HG02678 (cell line): Measurements from ENCODE around the gene TMEM53.

Experiments
- ATAC-seq: cut with Tn5 transposase; IDR thresholded peaks from one replicate; pipeline ENCODE4 v1.9.1; 2021; ENCODE audit warnings: mild to moderate bottlenecking, moderate library complexity; ENCODE audit not compliant: unreplicated experiment

The TMEM53 gene

DNA sequence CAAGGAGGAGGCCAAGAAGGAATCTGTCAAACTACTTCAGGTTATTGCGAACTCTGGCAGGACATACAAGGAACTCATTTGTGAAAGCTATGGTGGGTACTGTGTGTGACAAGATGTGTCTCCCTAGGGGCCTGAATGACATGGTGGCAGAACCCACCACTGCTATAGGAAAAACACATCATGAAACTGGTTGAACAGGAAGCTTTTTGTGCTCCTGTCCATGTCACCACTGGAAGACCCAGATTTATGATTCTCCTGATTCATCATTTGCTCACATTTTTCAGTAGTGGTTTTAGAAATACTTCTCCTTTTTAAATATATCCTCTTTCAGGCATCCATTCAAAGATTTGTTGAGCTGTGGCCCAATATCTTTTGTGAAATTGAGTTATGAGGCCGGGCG lies 23.9 kb upstream of the TMEM53 start:
- ATAC-seq, result no peak

DNA sequence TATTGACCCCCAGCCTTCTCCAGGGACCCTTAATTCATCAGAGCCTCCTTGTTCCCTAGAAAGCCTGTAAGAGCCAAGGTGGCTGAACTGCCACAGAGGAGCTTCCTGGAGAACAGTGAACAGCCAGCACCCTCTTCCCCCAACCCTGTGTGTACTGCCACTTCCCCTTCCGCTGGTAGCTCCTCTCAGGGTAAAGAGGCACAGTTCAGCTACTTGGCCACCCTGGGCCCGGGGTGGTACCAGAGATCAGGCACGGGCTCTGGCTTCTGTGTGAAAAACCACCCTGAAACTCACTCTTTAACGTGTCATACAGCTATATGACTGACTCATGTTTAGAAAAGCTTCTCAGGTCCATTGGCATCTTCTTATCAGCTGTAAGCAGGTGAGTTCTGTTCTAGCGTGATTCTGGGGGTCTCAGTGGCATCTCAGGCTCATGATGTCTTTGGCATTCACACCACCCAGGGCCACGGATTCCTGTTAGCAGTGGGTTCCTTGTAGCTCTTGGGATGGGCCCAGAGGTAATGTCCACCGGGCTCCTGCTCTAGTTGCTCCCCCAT lies 22.6 kb upstream of the TMEM53 start:
- ATAC-seq, result peak; percentile 41

DNA sequence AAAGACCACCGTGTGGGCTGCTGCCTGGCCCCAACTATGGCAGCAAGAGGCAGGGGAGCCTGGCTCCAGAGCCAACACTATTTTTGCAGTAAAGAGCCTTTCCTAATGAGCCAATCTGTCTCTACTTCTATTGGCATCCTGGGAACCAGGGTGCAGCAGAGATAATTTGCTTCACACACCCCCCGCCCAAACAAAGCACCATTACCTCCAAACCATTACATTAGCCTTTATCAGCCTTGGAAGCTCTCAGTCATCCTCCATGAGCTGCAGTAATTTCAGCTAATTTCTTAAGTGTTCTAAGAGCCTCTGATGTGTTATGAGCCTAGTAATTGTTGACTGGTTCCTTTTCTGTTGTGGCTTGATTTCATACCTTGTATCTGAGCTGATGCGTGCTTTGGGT lies 21.8 kb upstream of the TMEM53 start:
- ATAC-seq, result no peak

DNA sequence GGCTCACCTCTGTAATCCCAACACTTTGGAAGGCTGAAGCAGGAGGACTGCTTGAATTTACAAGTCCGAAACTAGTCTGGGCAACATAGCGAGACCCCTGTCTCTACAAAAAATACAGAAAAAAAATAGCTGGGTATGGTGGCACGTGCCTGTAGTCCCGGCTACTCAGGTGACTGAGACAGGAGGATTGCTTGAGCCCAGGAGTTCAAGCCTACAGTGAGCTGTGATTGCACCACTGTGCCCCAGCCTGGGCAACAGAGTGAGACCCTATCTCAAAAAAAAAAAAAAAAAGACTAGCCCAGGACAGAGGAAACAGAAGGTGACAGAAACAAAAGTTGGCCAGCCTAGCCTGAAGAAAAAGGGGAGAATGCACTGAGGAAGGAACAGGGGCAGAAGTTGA lies 21.4 kb upstream of the TMEM53 start:
- no peak for ATAC-seq

DNA sequence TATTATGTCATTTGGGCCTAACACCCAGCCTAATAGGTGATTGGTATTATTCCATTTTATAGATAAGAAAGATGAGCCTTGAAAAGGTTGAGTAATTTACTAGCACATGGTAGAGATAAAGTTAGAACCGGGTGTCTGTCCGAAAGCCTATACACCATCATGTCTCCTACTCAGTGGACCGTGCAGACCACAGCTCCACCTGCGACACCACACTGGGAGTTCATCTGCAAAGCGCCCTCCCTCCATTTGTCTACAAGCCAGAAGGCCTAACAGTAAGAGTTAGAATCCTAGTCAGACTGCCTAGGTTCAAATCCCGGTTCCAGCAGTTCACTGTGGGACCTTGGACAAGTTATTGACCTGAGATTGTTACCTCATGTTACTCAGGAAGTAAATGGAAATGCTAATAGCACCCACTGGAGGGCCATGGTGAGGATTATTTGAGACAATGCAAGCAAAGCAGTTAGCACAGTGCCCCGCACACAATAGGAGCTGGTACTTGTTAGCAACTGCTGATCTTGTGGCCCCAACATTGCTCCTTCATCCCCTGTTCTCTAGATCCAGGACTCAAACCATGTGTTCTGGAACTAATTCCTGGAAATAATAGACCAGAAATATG lies 20.7 kb upstream of the TMEM53 start:
- ATAC-seq, result peak; percentile 85

DNA sequence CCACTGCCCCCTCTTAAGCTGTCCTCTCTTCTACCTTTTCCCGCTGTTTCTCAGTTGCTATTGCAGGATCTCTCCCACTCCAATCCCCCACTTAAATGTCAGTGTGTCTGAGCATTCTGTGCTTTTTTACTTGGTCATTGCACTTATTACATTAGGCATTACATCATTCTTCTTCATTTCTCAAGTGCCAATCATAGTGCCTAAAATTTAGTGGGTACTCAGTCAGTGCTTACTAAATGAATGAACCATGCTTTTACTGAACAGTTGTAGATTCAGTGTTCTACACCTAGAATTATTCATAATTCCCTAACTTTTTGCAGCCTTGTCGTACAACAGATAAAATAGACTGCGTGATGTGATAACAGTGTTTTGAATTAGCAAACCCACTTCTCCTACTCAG lies 19.6 kb upstream of the TMEM53 start:
- ATAC-seq, result no peak

DNA sequence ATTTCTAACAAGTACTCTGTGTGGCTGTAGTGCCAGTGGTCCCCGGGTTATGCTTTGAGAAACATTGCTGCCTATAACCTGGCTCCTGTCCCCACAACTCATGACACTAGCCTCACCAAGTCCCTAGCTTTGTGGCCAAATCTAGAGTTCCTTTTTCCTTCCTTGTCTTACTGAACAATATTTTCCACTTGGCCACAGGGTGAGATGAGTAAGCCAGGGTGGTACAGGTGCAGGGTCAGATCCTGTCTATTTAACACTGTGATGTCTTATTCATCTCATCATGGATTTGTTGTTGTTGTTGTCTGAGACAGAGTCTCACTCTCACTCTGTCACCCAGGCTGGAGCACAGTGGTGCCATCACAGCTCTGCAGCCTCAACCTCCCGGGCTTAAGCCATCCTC lies 18.9 kb upstream of the TMEM53 start:
- ATAC-seq, result no peak

DNA sequence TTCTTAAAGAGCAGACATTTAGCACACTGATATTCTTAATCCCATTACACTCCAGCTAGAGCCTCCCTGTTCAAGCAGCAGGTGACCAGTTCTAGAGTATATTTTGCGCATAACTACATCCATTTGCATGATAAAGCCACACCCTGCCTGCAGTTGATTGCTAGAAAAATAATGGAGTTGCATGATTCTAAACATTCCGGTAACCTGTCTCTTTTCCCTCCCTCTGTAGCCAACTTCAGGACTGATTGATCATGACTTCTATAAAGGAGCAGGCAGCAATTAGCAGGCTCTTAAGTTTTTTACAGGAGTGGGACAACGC lies 15.1 kb upstream of the TMEM53 start:
- no peak for ATAC-seq

DNA sequence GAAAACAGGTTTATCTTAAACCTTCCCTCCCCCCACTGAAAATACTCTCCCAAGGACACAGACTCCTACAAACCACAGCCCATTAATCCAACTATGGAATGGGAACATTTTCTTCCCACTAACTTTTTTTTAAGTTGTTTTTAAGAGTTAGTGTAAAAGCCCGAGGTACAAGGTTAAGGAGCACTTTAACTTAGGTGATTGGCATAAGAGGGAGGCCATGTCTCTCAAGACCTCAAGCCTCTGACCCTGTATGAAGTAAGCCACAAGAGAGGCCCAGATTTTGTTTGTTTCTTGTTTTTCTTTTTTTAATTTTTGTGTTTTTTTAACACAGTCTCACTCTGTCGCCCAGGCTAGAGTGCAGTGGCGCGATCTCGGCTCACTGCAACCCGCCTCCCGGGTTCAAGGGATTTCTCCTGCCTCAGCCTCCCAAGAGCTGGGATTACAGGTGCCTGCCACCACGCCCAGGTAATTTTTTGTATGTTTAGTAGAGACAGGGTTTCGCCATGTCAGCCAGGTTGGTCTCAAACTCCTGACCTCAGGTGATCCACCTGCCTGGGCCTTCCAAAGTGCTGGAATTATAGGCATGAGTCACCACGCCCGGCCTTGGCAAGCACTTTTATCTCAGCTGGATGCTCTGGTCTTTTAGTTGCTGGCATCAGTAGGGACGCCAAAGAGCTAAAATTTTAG lies 14.6 kb upstream of the TMEM53 start:
- ATAC-seq, result no peak

DNA sequence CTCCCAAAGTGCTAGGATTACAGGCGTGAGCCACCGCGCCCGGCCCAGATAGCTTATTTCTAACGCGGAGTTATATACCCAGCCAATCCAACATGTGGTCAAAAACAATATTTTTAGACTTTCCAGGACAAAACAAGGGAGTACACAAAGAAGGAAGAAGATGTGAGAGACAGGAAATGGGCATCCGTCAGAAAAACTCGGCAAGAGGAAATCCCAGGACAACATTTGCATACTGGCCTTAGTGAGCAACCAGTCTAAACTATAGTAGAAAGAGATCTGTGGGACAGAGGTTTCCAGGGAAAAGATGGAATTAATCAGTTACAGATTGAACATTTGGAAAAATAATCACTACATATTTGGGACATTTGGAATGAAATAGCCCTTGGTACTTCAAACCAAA lies 11.6 kb upstream of the TMEM53 start:
- ATAC-seq, result no peak

DNA sequence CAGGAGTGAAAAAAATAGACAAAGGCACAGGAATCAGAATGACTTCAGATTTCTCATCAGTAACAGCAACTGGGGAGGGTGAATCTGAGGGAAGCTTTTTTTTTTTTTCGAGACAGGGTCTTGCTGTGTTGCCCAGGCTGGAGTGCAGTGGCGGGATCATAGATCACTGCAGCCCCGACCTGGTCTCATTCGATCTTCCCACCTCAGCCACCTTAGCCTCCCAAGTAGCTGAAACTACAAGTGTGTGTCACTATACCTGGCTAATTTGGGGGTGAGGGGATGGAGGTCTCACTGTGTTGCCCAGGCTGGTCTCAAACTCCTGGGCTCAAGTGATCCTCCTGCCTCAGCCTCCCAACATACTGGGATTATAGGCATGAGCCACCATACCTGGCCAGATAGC lies 10.9 kb upstream of the TMEM53 start:
- no peak for ATAC-seq

DNA sequence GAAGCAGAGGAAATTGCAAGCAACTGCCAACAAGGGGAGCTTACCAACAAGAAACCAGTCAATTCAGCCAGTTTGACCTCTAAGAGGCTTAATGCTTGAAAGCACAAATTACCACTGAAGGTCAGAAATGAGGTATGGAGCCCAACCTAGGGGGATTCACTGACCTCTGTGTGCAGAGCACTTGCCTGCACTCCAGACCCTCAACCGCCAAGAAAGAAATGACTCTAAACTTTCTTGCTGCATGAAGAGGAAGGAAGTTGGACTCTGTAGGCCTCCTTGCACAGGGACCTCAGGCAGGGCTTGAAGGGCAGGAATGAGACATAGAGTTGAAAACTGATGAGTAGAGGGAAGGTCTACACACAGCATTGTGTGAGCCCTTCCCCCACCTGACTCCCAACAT lies 10.2 kb upstream of the TMEM53 start:
- ATAC-seq, result peak; percentile 86

DNA sequence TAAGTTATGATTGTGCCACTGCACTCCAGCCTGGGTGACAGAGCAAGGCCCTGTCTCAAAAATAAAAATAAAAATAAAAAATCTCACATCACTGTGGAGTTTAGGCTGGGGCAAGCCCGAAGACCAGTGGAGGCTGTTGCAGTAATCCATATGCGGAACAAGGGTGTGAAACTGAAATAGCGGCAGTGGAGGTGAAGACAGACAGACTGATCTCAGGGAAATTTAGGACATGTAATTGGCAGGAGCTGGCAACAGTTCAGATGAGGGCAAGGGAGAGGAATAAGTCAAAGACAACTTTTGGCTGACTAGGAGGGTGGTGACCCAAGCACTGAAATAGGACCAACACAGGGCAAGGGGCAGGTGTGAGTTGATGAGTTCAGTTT lies 8.6 kb upstream of the TMEM53 start:
- no peak for ATAC-seq

DNA sequence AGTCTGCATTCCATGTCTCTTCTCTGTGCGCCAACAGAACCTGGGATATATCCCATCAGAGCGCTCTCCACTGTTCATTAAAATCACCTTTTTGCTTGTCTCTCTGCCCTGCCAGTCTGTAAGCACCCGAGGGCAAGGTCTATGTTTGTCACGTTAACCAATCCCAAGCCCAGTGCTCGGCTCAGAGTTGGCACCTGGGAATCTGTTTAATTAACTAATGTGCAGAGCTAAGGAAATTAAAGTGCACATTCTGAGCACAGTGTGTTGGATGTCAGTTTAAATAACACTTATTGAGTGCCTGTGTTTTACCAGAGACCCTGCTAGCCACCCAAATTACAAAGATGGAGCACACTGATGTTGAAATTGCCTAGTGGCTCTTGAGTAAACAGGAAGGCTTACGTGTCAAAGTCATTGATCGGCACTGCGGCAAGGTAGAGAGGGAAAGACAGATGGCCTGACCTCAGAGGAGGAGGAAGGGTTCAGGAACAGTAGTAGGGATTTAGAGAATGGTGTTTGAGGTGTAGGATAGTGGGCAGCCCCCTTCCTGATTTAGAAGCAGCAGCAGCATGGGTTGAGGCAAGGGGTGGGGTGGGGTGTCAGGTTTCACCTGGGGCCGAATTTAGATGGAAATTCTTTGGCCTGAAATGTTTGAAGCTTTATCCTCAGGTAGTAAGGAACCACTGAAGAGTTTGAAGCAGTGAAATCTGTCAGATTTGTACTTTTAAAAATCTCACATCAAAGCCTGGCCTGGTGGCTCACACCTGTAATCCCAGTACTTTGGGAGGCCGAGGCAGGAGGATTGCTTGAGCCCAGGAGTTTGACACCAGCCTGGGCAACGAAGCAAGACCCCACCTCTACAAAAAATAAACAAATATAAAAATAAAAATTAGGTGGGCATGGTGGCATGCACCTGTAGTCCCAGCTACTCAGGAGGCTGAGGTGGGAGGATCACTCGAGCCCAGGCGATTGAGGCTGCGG lies 7.9 kb upstream of the TMEM53 start:
- no peak for ATAC-seq

DNA sequence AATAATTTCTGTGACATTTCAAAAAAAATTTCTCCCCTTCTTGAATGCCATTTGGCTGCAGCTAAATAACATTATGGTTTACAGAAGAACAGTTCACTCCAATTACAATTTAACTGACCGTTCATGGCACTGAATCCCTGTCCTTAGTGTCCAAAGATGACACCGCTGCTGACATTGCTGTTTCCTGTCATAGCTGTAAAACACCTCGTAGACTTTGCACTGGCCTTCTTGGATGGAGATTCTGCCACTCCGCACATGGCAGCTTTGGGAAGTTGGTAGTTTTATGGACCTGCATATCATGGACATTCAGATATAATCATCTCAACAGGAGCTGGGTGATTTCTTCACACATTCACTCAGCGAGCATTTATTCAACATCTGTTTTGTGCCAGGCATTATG lies 5.2 kb upstream of the TMEM53 start:
- ATAC-seq, result no peak

DNA sequence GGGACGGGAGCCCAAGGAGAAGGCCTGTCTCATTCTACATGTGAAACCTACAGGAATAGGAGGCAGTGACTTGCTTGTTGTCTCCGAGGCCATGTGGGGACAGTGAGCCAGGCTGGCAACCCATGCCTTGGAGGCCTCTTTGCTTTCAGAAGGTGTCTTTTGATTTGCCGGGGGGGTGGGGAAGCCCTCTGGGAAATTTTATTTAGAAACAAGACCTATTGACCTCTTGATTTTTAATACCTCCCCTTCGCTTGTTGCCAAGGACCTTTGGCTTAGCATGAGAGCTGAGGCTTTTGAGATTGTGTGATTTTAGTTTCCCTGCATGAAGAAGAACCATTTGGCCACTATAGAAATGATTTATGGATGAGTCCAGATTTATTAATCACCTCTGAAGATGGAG lies 4.3 kb upstream of the TMEM53 start:
- ATAC-seq, result no peak

DNA sequence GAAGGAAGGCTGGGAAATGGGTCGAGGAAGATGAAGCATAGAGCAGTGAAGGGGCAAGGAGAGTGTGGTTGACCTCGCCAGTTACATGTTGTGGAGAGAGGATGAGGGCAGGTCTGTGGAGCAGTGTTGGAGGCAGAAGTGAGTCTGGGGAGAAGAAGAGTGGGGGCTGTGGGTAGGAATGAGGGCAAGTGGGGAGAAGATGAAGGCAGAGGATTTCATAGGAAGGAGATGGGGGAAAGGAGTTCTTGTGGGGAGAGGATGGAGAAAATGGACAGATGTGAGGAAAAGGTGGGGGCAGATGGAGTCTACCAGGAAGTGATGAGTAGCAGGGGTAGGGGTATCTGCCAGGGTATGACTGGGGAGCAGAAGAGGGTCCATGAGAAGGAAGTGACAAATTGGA lies 3.8 kb upstream of the TMEM53 start:
- no peak for ATAC-seq

DNA sequence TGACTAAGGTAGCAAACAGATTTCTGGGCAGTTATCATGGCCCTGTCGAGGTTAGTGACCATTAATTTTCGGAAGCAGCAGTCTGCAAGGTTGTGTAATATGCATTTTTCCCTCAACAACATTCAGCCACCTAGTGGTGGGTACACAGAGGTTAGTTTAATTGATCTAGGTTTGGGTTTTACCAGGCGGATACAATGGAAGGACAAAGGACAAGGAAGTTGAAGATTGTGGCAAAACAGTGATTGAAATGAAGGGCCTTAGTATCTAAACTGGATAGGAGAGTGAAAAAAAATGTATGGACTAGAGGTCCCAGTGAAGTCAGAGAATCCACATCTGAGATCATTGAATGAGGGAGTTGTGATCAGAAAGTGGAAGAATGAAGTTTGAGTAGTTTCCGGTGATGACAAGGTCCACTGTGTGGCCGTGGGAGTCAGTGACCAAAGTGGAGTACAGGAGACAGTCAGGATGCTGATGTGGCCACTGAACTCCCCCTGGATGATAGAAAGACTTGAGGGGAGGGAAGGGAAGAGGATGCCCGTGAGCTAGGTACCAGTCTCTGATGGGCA lies 3.0 kb upstream of the TMEM53 start:
- ATAC-seq, result no peak

DNA sequence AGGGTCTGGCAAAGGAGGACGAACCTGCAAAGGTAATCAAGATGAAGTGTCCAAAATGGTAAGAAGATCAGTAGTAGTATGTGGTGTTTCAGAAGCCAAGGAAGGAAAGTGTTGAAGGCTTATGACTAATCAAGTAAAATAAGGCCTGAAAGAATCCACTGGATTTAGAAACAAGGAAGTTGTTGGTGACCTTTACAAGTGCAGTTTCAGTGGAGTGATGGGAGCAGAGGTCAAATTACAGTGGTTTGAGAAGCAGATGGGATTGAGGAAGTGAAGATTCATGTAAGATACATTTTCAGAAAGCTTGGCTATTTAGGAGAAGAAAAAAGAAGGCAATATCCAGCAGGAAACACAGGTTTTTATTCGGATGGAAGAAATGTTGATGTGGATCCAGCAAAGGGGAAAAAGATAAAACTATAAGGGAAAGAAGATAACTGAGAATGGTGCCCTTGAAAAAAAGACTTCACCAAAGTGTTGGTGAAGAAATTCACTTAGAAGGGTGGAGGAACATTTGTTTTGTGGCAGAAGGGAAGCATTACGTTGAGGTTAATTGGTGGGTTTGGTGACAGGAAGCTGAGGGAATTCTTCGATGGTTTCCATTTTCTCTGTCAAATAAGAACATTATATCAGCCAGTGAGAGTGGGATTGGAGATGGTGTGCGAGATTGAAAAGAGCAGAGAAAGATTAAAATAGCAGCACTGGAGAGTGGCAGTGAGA lies 2.4 kb upstream of the TMEM53 start:
- ATAC-seq, result no peak

DNA sequence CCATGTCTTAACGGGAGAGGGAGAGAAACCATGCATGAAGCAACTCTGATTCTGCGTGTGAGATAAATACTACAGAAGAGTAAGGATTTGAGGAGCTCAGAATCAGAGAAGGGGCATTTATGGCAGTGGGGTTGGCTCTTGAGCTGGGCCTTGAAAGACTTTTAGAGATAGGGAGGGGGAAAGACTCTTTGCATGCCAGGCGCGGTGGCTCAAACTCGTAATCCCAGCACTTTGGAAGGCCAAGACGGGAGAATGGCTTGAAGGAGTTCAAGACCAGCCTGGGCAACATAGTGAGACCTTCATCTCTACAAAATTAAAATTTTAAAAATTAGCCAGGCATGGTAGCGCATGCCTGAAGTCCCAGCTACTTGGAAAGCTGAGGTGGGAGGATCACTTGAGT lies 905 bp upstream of the TMEM53 start:
- ATAC-seq, result no peak

DNA sequence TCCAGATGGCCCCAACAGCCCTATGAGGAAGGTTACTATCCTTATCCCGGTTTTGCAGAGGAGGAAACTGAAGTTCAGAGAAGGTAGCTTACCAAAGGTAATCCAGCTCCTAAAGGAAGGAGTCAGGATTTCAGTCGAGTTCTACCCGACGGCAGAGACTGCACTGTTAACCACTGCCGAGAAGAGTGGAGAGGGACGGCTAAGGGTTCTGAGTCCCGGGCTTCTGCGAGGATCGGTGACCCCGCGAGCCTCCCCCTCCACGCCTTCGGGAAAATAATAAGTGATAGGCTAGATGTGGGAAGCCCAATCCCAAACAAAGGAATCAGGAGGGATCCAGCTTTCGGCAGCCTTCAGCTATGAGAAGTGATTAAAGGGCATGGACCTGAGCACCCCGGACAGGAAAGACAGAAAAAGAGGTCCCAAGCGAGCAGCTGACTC lies 587 bp downstream of the TMEM53 start:
- peak; percentile 0 for ATAC-seq
